ENCODE measurements around the gene VPS13C. TPM values are rescaled to one million over a fixed set of nuclear protein-coding genes. Genes with fewer than 3 reads are reported as not detected.

Gene VPS13C
- total RNA-seq, 3 donors from 2014 or later (not counting 1 experiment from before 2014, with no cell fraction given), result 155 to 204 (median 164) TPM

GRCh38 chr15:62107571-62108121 lies 47.4 kb upstream of the VPS13C start:
- Mint-ChIP-seq H3K27me3 (ENCODE audit: low read depth in 2 of 2) (peaks cover 21 to 30% of the 10 kb centered on the region in 2 donors), H3K9me3 (no peaks in the 10 kb centered on the region), H3K27ac (no peak overlapping the region), H3K36me3 (no peaks in the 10 kb centered on the region), H3K4me3 (no peak overlapping the region), H3K4me1 (no peaks in the 10 kb centered on the region)
- no peaks in the 10 kb centered on the region for H3K36me3 ChIP-seq (ENCODE audit: control insufficient read depth, insufficient read depth, low read length)
- H3K4me1 ChIP-seq (ENCODE audit: control insufficient read depth, insufficient read depth, low read length), result no peaks in the 10 kb centered on the region
- intact Hi-C loops (cut with micrococcal nuclease), result no loop called here
- H3K27ac ChIP-seq (ENCODE audit: low read length), result no peak overlapping the region
- DNase-seq (no peak), ATAC-seq (no peak)
- no peak for TF ChIP-seq CTCF (IDR thresholded peaks at IDR 0.05)
- H3K27me3 ChIP-seq (ENCODE audit: control insufficient read depth, insufficient read depth, low read length), result no peaks in the 10 kb centered on the region
- no peak overlapping the region for H3K4me3 ChIP-seq (ENCODE audit: low read length)
- 100% methylated on average over 2 of the region's 2 CpGs for WGBS (ENCODE audit: insufficient coverage)
- H3K9me3 ChIP-seq (ENCODE audit: control insufficient read depth, insufficient read depth, low read length), result no peaks in the 10 kb centered on the region

- Histone ChIP-seq H3K27ac (ENCODE audit: low read length) (no peak overlapping the region), H3K4me3 (ENCODE audit: low read length) (no peak overlapping the region), H3K36me3 (ENCODE audit: control insufficient read depth, insufficient read depth, low read length) (no peaks in the 10 kb centered on the region), H3K9me3 (ENCODE audit: control insufficient read depth, insufficient read depth, low read length) (no peaks in the 10 kb centered on the region), H3K27me3 (ENCODE audit: control insufficient read depth, insufficient read depth, low read length) (no peaks in the 10 kb centered on the region), H3K4me1 (ENCODE audit: control insufficient read depth, insufficient read depth, low read length) (no peaks in the 10 kb centered on the region)
- no peak for TF ChIP-seq CTCF (IDR thresholded peaks at IDR 0.05)
- Mint-ChIP-seq H3K4me1 (no peaks in the 10 kb centered on the region), H3K27me3 (ENCODE audit: low read depth in 2 of 2) (peaks cover 17 to 18% of the 10 kb centered on the region in 2 donors), H3K27ac (no peak overlapping the region), H3K4me3 (no peak overlapping the region), H3K9me3 (no peaks in the 10 kb centered on the region), H3K36me3 (no peaks in the 10 kb centered on the region)
- WGBS (ENCODE audit: insufficient coverage), result 98% methylated on average over 3 of the region's 3 CpGs
- ATAC-seq (no peak), DNase-seq (no peak)
- intact Hi-C loops (cut with micrococcal nuclease), result no loop called here
Observed at GRCh38 chr15:62106096-62106495, 45.8 kb upstream of the VPS13C start.

- 89% methylated on average over 11 of the region's 11 CpGs for WGBS (ENCODE audit: insufficient coverage)
Observed at GRCh38 chr15:62105266-62105665, 45.0 kb upstream of the VPS13C start.

More at GRCh38 chr15:62105266-62105665, 45.0 kb upstream of the VPS13C start:
- Mint-ChIP-seq H3K4me3 (no peak overlapping the region), H3K27ac (no peak overlapping the region), H3K36me3 (no peaks in the 10 kb centered on the region), H3K4me1 (no peaks in the 10 kb centered on the region), H3K27me3 (ENCODE audit: low read depth in 2 of 2) (peaks cover 15 to 16% of the 10 kb centered on the region in 2 donors), H3K9me3 (no peaks in the 10 kb centered on the region)
- ATAC-seq, result no peak
- Histone ChIP-seq H3K27me3 (ENCODE audit: control insufficient read depth, insufficient read depth, low read length) (no peaks in the 10 kb centered on the region), H3K36me3 (ENCODE audit: control insufficient read depth, insufficient read depth, low read length) (no peaks in the 10 kb centered on the region), H3K9me3 (ENCODE audit: control insufficient read depth, insufficient read depth, low read length) (no peaks in the 10 kb centered on the region), H3K4me1 (ENCODE audit: control insufficient read depth, insufficient read depth, low read length) (no peaks in the 10 kb centered on the region), H3K27ac (ENCODE audit: low read length) (no peak overlapping the region), H3K4me3 (ENCODE audit: low read length) (no peak overlapping the region)
- no peak for TF ChIP-seq CTCF (IDR thresholded peaks at IDR 0.05)
- DNase-seq, result no peak
- intact Hi-C loops (cut with micrococcal nuclease), result no loop called here
